Measurements from ENCODE around the gene MXD1.

The MXD1 gene

GRCh38 chr2:69977186-69977585 is 62.3 kb downstream of the MXD1 start:
- no peaks in the 10 kb centered on the region for H3K36me3 ChIP-seq (ENCODE audit: insufficient read depth)
- no peak overlapping the region for H2AFZ ChIP-seq (ENCODE audit: low read depth)
- no peak overlapping the region for H3K27ac ChIP-seq
- no peak for TF ChIP-seq CTCF (conservative IDR thresholded peaks at IDR 0.05; ENCODE audit: low read depth, low read length)
- H3K4me2 ChIP-seq = no peak overlapping the region
- no peaks in the 10 kb centered on the region for H4K20me1 ChIP-seq (ENCODE audit: insufficient read depth)
- peaks cover 3% of the 10 kb centered on the region for H3K4me1 ChIP-seq (ENCODE audit: low read depth, poor library complexity, severe bottlenecking)
- H3K9ac ChIP-seq = no peak overlapping the region
- H3K27me3 ChIP-seq (ENCODE audit: insufficient read depth, low read depth) = no peaks in the 10 kb centered on the region
- H3K79me2 ChIP-seq (ENCODE audit: insufficient read depth, low read depth) = no peaks in the 10 kb centered on the region
- no peak overlapping the region for H3K4me3 ChIP-seq (IDR thresholded peaks at IDR 0.05; ENCODE audit: insufficient read depth, low read depth, low read length)

- Histone ChIP-seq H3K27ac (no peak overlapping the region), H3K79me2 (ENCODE audit: insufficient read depth, low read depth) (no peaks in the 10 kb centered on the region), H4K20me1 (ENCODE audit: insufficient read depth) (no peaks in the 10 kb centered on the region), H3K36me3 (ENCODE audit: insufficient read depth) (no peaks in the 10 kb centered on the region), H3K9ac (no peak overlapping the region), H2AFZ (ENCODE audit: low read depth) (no peak overlapping the region), H3K27me3 (ENCODE audit: insufficient read depth, low read depth) (no peaks in the 10 kb centered on the region), H3K4me1 (ENCODE audit: low read depth, poor library complexity, severe bottlenecking) (peaks cover 3% of the 10 kb centered on the region), H3K4me3 (IDR thresholded peaks at IDR 0.05; ENCODE audit: insufficient read depth, low read depth, low read length) (no peak overlapping the region), H3K4me2 (no peak overlapping the region)
- TF ChIP-seq CTCF (conservative IDR thresholded peaks at IDR 0.05; ENCODE audit: low read depth, low read length) = no peak
Observed at GRCh38 chr2:69977906-69978482, 63.1 kb downstream of the MXD1 start.

GRCh38 chr2:69979902-69980807 is 65.2 kb downstream of the MXD1 start:
- Histone ChIP-seq H3K9ac (no peak overlapping the region), H3K4me2 (no peak overlapping the region), H2AFZ (ENCODE audit: low read depth) (no peak overlapping the region), H3K4me1 (ENCODE audit: low read depth, poor library complexity, severe bottlenecking) (no peaks in the 10 kb centered on the region), H3K27ac (no peak overlapping the region), H3K4me3 (IDR thresholded peaks at IDR 0.05; ENCODE audit: insufficient read depth, low read depth, low read length) (no peak overlapping the region), H4K20me1 (ENCODE audit: insufficient read depth) (no peaks in the 10 kb centered on the region), H3K36me3 (ENCODE audit: insufficient read depth) (no peaks in the 10 kb centered on the region), H3K79me2 (ENCODE audit: insufficient read depth, low read depth) (no peaks in the 10 kb centered on the region), H3K27me3 (ENCODE audit: insufficient read depth, low read depth) (no peaks in the 10 kb centered on the region)
- TF ChIP-seq CTCF (conservative IDR thresholded peaks at IDR 0.05; ENCODE audit: low read depth, low read length) = no peak

- Histone ChIP-seq H3K9ac (no peak overlapping the region), H3K4me2 (no peak overlapping the region)
Observed at GRCh38 chr2:69983392-69983966, 68.6 kb downstream of the MXD1 start.

More at GRCh38 chr2:69983392-69983966, 68.6 kb downstream of the MXD1 start:
- no peak overlapping the region for H3K27ac ChIP-seq
- H3K4me3 ChIP-seq (IDR thresholded peaks at IDR 0.05; ENCODE audit: insufficient read depth, low read depth, low read length) = no peak overlapping the region
- no peaks in the 10 kb centered on the region for H3K36me3 ChIP-seq (ENCODE audit: insufficient read depth)
- no peaks in the 10 kb centered on the region for H3K4me1 ChIP-seq (ENCODE audit: low read depth, poor library complexity, severe bottlenecking)
- H3K27me3 ChIP-seq (ENCODE audit: insufficient read depth, low read depth) = no peaks in the 10 kb centered on the region
- no peaks in the 10 kb centered on the region for H3K79me2 ChIP-seq (ENCODE audit: insufficient read depth, low read depth)
- H4K20me1 ChIP-seq (ENCODE audit: insufficient read depth) = no peaks in the 10 kb centered on the region
- TF ChIP-seq CTCF (conservative IDR thresholded peaks at IDR 0.05; ENCODE audit: low read depth, low read length) = no peak
- no peak overlapping the region for H2AFZ ChIP-seq (ENCODE audit: low read depth)
